COLO829 (cell line): ENCODE data around the gene DNAJC11.
"Not testable (repeated sequence)": the region's sequence is repeated elsewhere in the genome, so short reads cannot be mapped to it uniquely, and the experiment has no call there.

ENCODE experiments used
- DNase-seq: peaks from one replicate; pipeline ENCODE4 v3.0.0; 2012; ENCODE audit warnings: low spot score

Gene DNAJC11

GRCh38 chr1:6623269-6623965 lies 78.2 kb downstream of the DNAJC11 start:
- no peak for DNase-seq

- DNase-seq = no peak
Measured at GRCh38 chr1:6622396-6623152, 79.0 kb downstream of the DNAJC11 start.

- no peak for DNase-seq
Measured at GRCh38 chr1:6621429-6622391, 79.9 kb downstream of the DNAJC11 start.

- no peak for DNase-seq
Measured at GRCh38 chr1:6619045-6619444, 82.6 kb downstream of the DNAJC11 start.

- DNase-seq = no peak
Measured at GRCh38 chr1:6614929-6615785, 86.5 kb downstream of the DNAJC11 start.

GRCh38 chr1:6614019-6614928 lies 87.3 kb downstream of the DNAJC11 start:
- no peak for DNase-seq

- peak; percentile 99 for DNase-seq
Measured at GRCh38 chr1:6613361-6614018, 88.1 kb downstream of the DNAJC11 start, which contains the start of gene PHF13. TSS of gene PHF13 (plus strand) at chr1:6613731. CDS start at chr1:6614067, 336 bp downstream.

- no peak for DNase-seq
Measured at GRCh38 chr1:6612641-6613360, 88.8 kb downstream of the DNAJC11 start.

- peak; percentile 44 for DNase-seq
Measured at GRCh38 chr1:6603915-6604558, 97.6 kb downstream of the DNAJC11 start.

- DNase-seq = peak; percentile 89
Measured at GRCh38 chr1:6603238-6603914, 98.2 kb downstream of the DNAJC11 start.

GRCh38 chr1:6602669-6603237 lies 98.9 kb downstream of the DNAJC11 start, which contains the start of gene KLHL21:
TSS of gene KLHL21 (minus strand) at chr1:6602869. CDS start at chr1:6602817, 52 bp downstream.
- DNase-seq = peak; percentile 80

- no peak for DNase-seq
Measured at GRCh38 chr1:6601923-6602668, 99.5 kb downstream of the DNAJC11 start.

GRCh38 chr1:6601049-6601922 lies 100.3 kb downstream of the DNAJC11 start:
- peak; percentile 61 for DNase-seq

GRCh38 chr1:6600410-6601048 lies 101.1 kb downstream of the DNAJC11 start:
- no peak for DNase-seq

- not testable (repeated sequence) for DNase-seq
Measured at GRCh38 chr1:6599991-6600390, 101.6 kb downstream of the DNAJC11 start.
